ENCODE measurements around the gene MPPED1. TPM values are rescaled to one million over a fixed set of nuclear protein-coding genes. Genes with fewer than 3 reads are reported as not detected.

Gene MPPED1
- total RNA-seq, 1 donor from 2014 or later: not detected

GRCh38 chr22:43424201-43424600 lies 12.4 kb downstream of the MPPED1 start:
- ATAC-seq (ENCODE audit: poor library complexity) (no peak), DNase-seq (no peak)
- intact Hi-C loops (cut with DNase I): no loop called here

DNA sequence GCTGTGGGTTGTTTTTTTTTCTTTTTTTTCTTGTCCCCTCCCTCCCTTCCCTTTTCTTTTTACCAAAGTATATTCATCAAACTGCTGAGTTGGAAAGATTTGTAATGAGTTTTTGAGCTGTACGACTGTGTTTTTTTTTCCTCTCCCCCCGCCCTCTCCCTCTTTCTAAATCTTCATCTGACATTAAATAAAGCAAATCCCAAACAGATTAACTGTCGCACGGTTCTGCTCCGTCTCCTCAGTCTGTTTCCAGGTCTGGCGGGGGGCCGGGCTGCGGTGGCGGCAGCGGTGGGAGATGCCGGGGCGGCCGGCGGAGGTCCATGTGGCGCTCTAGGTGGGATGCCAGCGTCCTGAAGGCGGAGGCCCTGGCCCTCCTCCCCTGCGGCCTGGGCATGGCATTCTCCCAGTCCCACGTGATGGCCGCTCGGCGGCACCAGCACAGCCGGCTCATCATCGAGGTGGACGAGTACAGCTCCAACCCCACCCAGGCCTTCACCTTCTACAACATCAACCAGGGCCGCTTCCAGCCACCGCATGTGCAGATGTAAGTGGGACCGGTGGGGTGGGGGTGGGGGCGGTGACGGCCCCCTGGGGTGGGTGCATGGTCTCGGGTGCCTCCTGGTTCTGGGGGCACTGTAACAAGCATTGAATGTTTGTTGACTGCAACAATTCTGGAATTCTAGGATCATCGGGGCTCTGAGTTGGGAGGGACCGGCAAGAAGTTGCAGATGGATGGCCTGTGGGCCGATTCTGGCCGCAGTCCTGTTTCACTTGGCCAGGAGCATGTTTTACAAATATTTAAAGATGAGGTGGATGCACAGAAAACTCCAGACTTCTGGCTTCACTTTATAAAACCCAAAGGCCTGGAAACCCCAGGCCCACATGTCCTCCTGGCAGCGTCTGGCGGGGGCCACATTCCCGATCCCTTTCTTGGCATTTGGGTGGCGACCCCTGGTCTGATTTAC lies 13.1 kb downstream of the MPPED1 start:
- ATAC-seq (ENCODE audit: poor library complexity): no peak
- DNase-seq: no peak
- intact Hi-C loops (cut with DNase I): no loop called here

DNA sequence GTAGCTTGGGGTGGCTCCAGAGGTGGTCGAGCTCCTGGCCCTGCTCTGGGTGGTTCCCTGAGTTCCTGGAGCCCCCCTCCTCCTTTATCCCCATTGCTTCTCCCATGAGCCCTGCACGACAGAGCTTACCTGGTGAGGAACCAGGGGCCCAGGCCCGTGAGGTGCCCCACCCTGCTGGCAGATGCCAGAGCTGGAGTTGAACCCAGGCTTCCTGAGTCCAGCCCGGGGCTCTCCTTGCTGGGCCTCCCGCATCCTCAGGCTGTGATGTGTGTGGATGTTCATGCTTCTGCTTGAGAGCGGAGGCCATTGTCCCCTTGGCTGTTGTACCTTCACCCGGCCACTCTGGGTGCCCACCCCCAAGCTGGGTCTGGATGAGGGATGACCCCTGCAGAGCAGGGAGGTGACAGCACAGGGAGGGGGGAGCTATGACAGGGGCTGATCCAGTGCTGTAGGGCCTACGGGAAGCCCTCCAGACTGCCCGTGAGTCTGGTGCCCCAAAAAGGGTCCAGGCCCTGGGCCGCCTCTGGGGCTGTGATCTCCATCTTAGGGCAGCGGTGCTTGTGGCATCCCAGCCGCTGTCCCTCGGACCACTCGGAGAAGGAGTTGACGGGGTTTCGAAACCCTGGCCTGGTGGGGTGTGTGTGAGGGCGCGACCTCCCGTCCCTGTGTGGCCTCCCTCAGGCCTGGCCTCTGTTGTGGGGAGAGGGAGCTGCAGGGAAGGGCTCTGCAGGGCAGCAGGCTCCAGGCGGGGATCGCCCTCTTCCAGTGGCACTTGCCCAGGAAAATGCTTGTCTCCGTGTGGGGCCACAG lies 14.4 kb downstream of the MPPED1 start:
- ATAC-seq (ENCODE audit: poor library complexity) (no peak), DNase-seq (no peak)
- intact Hi-C loops (cut with DNase I): no loop called here

GRCh38 chr22:43426816-43427215 lies 15.0 kb downstream of the MPPED1 start:
- no peak for ATAC-seq (ENCODE audit: poor library complexity)
- DNase-seq: no peak

GRCh38 chr22:43427296-43428004 lies 15.6 kb downstream of the MPPED1 start:
- intact Hi-C loops (cut with DNase I): no loop called here

More at GRCh38 chr22:43426816-43427215, 15.0 kb downstream of the MPPED1 start:
- intact Hi-C loops (cut with DNase I): no loop called here

GRCh38 chr22:43428005-43428485 lies 16.2 kb downstream of the MPPED1 start:
- intact Hi-C loops (cut with DNase I): no loop called here
- DNase-seq (no peak), ATAC-seq (ENCODE audit: poor library complexity) (no peak)

More at GRCh38 chr22:43427296-43428004, 15.6 kb downstream of the MPPED1 start:
- ATAC-seq (ENCODE audit: poor library complexity) (no peak), DNase-seq (no peak)

- intact Hi-C loops (cut with DNase I): no loop called here
- ATAC-seq (ENCODE audit: poor library complexity) (no peak), DNase-seq (no peak)
These were observed 16.7 kb downstream of the MPPED1 start for GRCh38 chr22:43428521-43428920.

DNA sequence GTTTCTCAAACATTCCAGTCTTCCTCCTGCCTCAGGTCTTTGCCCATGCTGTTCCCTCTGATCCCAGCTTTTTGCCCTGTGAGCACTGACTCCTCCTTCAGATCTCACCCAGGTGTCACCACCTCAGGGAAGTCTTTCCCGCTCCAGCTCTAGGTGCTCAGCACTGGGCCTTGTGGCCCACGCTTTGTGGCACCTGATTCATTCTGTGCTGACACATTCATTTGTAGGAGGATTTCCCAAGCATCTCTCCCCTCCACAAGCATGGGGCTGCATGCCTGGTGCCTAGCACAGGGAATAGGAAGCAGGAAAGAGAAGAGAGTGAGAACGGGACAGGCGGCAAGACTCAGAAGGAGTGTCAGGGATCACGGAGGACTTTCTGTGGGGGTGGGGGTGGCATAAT lies 17.6 kb downstream of the MPPED1 start:
- DNase-seq (no peak), ATAC-seq (ENCODE audit: poor library complexity) (no peak)
- intact Hi-C loops (cut with DNase I): no loop called here

GRCh38 chr22:43431808-43432554 lies 20.2 kb downstream of the MPPED1 start:
- ATAC-seq (ENCODE audit: poor library complexity): no peak
- DNase-seq: no peak
- intact Hi-C loops (cut with DNase I): no loop called here

- intact Hi-C loops (cut with DNase I): no loop called here
- DNase-seq: no peak
These were observed 21.1 kb downstream of the MPPED1 start for GRCh38 chr22:43432883-43433415.

GRCh38 chr22:43433451-43434274 lies 21.8 kb downstream of the MPPED1 start:
- intact Hi-C loops (cut with DNase I): no loop called here
- no peak for DNase-seq
- no peak for ATAC-seq (ENCODE audit: poor library complexity)

More at GRCh38 chr22:43432883-43433415, 21.1 kb downstream of the MPPED1 start:
- ATAC-seq (ENCODE audit: poor library complexity): no peak

- ATAC-seq (ENCODE audit: poor library complexity) (no peak), DNase-seq (no peak)
- intact Hi-C loops (cut with DNase I): no loop called here
These were observed 22.6 kb downstream of the MPPED1 start for GRCh38 chr22:43434275-43434927.

DNA sequence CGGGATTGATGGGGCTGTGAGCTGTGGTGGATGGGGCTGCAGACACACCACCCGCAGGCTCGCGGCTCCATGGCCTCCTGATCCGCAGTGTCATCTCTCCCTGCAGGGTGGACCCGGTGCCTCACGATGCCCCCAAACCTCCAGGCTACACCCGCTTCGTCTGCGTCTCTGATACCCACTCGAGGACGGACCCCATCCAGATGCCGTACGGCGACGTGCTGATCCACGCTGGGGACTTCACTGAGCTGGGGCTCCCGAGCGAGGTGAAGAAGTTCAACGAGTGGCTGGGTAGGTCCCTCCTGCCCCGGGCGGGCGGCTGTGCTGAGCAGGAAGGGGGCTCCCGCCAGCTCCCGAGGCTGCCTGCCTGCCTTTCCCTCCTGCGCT lies 23.1 kb downstream of the MPPED1 start:
- no peak for DNase-seq
- ATAC-seq (ENCODE audit: poor library complexity): no peak
- intact Hi-C loops (cut with DNase I): no loop called here

GRCh38 chr22:43435851-43436811 lies 24.3 kb downstream of the MPPED1 start:
- DNase-seq: no peak
- no peak for ATAC-seq (ENCODE audit: poor library complexity)
- intact Hi-C loops (cut with DNase I): no loop called here

- DNase-seq (no peak), ATAC-seq (ENCODE audit: poor library complexity) (no peak)
- intact Hi-C loops (cut with DNase I): no loop called here
These were observed 25.1 kb downstream of the MPPED1 start for GRCh38 chr22:43436868-43437267.
